Effector CD8-positive, alpha-beta T cell (primary cell): ENCODE data around the gene AKAP8.
A peak's percentile ranks its signal among the peaks of the same experiment; 100 is the strongest.

Source experiments
- DNase-seq: peaks from one replicate; lab custom pipeline; 2025; lab: John Stamatoyannopoulos, UW

Gene AKAP8

GRCh38 chr19:15332311-15332996 is 47.1 kb downstream of the AKAP8 start, which contains the start of gene BRD4:
TSS of gene BRD4 (minus strand) at chr19:15332539. CDS start at chr19:15273099, 59,440 bp downstream.
- DNase-seq, result peak; percentile 65

DNA sequence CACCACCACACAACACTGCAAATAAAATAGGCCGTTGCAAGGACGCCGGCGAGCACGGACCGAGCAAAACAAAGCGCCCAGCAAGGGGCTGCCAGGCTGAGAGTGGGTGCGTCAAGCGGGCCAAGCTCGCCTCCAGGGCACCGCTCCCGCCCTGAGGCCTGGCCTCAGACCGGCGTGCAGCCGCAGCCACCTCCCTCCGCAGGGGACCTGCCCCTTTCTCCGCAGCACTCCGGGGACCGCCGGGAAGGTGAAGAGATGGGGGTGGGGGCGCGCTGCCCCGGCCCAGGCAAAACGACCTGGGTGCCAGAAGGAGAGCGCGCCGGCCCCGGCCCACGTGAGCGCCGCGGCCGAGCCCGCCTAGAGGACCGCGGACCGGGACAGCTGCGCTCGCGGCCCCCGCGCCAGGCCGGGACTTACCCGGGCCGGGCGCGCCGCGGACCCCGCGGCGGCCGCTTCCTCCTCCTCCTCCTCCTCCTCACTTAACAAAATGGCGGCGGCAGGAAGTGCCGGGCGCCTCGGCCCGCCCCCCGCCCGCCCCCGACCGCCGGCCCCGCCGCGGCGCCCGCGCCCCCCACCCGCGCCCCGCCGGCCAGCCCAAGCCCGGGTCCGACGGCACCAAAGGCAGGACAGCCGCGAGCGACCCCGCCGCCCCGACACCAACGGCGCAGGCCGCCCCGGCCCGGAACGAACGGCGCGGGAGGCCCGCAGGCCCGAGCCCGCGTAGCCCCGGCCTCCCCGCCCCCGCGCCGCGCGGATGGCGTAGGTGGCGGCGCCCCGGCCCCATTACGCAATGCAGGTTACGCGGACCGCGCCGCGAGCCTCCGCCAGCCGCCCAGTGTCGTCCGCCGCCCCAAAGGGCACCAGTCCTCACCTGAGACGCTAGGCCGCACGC is 47.9 kb downstream of the AKAP8 start:
- DNase-seq, result peak; percentile 50

DNA sequence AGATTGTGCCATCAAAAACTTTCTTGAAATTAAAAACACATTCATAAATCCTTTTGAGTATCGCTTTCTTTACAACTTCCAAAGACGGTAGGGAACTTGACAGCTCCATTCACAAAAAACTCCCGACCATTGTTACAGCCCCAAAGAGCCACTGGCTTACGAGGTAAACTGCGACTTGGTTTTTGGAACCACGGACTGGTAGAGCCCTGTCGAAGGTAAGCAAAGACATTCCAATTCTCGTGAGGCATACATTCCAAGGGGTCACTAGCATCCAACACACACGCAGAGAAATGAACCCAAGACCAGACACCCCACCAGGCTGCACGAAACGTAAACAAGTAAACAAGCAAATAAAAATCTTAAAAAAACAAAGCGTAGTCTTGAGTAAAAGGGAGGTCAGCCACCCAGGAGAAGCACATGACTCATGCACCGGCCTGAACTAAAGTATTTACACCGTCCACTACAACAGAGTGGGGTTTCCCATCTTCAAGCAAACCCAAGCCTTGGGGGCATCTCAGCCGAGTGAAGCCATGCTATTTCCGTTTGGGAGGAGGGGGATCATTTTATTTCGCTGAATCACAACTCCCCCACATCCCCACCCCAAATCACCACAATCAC is 48.7 kb downstream of the AKAP8 start:
- DNase-seq, result no peak

- no peak for DNase-seq
Observed at GRCh38 chr19:15328312-15328711, 51.3 kb downstream of the AKAP8 start.

GRCh38 chr19:15324791-15325519 is 54.6 kb downstream of the AKAP8 start:
- no peak for DNase-seq

GRCh38 chr19:15323496-15324235 is 55.9 kb downstream of the AKAP8 start:
- no peak for DNase-seq

- DNase-seq, result no peak
Observed at GRCh38 chr19:15321739-15322138, 57.8 kb downstream of the AKAP8 start.

DNA sequence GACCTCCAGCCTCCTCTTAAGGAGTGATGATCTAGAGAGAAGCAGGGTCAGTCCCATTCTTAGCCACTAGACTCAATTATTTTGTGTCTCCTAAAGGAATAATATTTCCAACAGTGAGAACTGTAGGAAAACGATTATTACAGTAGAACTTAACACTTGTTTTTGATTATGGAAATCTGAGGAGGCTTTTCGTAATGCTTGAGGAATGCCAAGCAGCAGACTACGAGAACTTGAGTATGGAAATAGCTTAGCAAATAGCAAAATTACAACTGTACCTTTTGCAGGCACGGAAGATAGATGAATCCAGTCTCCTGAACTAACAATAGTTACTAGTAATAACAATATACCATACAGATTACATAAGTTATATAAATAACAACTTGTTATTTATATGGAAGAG is 59.5 kb downstream of the AKAP8 start:
- no peak for DNase-seq

DNA sequence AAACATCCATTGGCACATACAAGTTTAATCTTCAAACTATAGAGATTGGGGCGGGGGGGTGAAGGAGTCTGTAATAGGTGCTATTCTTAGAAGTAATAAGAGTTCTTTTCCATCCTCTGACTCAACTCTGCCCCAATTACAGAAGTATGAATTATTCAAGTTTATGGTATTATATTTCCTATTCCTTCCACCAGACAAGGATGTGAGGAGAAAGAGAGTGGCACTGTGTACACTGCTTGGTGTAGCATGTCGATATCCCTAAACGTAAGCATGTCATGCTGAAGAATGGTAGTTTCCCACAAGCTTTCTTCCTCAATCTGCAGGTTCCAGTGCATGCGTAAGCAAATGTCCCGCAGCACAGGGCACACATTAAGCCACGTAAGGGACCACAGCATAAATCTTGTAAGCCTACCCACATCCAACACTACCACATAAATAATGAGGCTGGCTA is 61.3 kb downstream of the AKAP8 start:
- DNase-seq, result no peak

DNA sequence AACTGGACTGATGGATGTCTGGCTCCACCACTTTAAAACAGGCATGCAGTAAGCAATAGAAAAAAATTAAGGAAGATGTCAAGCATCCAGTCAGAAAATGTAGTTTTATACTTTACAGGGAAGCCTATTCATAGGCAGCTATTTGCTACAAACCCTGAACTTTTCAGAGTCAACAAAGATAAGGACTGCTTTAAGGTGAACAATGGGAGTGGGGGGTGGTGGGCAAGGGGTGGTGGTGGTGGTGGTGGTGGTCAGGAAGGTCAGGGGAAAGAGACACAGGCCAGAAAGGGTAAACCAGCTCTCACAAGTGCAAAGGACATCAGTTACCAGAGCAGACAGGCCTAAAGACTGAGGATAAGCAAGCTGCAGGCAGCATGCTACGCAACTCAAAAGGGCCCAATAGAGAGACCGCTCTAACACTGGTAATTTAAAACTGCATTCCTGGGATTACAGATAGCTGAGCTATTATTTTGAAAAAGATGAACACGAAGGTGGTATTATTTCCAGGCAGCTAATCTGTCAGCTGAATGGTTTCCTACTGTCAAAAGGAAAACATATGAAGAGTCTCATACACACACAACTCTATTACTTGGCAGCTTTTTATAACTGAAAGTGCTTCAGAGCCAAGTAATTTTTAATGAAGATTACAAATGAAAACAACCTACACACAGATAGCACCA is 62.1 kb downstream of the AKAP8 start:
- DNase-seq, result no peak

- no peak for DNase-seq
Observed at GRCh38 chr19:15316498-15316897, 63.1 kb downstream of the AKAP8 start.

DNA sequence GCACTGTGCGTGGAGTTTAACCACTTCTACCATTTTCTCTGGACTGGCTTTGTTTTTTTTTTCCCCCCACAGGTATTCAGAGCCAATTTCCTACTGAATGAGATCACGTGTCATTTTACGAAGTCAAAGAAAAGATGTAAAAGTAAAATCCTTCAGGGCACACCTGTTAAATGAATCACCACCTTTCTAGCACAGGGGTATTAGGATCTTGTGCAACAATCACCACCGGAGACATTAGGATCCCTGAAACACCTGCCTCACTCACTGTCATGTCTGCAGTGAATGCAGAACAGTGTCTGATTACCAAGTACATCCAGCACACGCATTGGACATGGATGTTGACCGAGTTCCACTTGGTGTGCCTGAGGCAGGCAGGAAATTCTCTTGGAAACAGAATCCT is 64.5 kb downstream of the AKAP8 start:
- DNase-seq, result no peak

- no peak for DNase-seq
Observed at GRCh38 chr19:15313649-15314279, 65.8 kb downstream of the AKAP8 start.

- DNase-seq, result no peak
Observed at GRCh38 chr19:15307169-15307568, 72.4 kb downstream of the AKAP8 start.

DNA sequence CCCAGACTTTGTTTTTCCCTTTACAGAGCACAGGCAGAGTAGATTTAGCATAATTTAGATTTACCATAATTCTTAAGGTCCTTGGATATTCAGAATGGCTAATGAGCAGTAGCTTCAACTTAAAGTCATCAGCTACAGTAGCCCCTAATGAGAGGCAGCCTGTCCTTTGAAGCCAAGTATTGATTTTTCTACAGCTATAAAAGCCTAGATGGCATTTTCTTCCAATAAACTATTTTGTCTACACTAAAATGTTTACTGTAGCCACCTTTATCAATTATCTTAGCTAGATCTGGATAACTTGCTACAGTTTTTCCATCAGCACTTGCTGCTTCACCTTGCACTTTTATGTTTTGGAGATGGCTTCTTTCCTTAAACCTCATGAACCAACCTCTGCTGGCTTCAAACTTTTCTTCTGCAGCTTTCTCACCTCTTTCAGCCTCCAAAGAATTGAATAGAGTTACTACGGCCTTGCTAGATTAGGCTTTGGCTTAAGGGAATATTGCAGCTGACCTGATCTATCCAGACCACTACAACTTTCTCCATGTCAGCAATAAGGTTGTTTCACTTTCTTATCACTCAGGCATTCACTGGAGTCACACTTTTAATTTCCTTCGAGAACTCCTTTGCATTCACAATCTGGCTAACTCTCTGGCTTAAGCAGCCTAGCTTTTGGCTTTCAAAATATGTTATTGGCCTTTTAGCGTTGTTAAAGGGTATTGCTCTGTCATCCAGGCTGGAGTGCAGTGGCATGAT is 73.8 kb downstream of the AKAP8 start:
- no peak for DNase-seq

GRCh38 chr19:15304140-15304705 is 75.4 kb downstream of the AKAP8 start:
- DNase-seq, result no peak
